MG63 (cell line): ENCODE data around the gene TTC16. TPM values are rescaled to one million over a fixed set of nuclear protein-coding genes. Genes with fewer than 3 reads are reported as not detected.
"Not testable (repeated sequence)": the region's sequence is repeated elsewhere in the genome, so short reads cannot be mapped to it uniquely, and the experiment has no call there.

Source experiments
- DNase-seq: peaks from one replicate; pipeline ENCODE4 v3.0.0-alpha.2; 2020
- H3K27me3 ChIP-seq: fragments of 250-450 bp; sonication (Bioruptor Pico); 2 replicates; pipeline ENCODE4 v1.5.1; 2020; ENCODE audit warnings: mild to moderate bottlenecking, moderate library complexity
- H3K36me3 ChIP-seq: fragments of 250-450 bp; sonication (Bioruptor Pico); 2 replicates; pipeline ENCODE4 v1.5.1; 2020; ENCODE audit warnings: mild to moderate bottlenecking, moderate library complexity
- H3K4me3 ChIP-seq: fragments of 250-450 bp; sonication (Bioruptor Pico); 2 replicates; pipeline ENCODE4 v1.5.1; 2020; ENCODE audit warnings: mild to moderate bottlenecking, moderate library complexity
- H3K9me3 ChIP-seq: fragments of 250-450 bp; sonication (Bioruptor Pico); 2 replicates; pipeline ENCODE4 v1.5.1; 2020; ENCODE audit warnings: mild to moderate bottlenecking, moderate library complexity
- total RNA-seq: library from RNA; depleted of rRNA; stranded (reverse); fragments of >200 nt; shearing (Covaris generic); gene quantifications from 2 replicates; pipeline ENCODE4 v1.2.3, GENCODE V29; 2014; ENCODE audit warnings: low replicate concordance

The TTC16 gene
- total RNA-seq, 1 experiment from 2014 or later: not detected

DNA sequence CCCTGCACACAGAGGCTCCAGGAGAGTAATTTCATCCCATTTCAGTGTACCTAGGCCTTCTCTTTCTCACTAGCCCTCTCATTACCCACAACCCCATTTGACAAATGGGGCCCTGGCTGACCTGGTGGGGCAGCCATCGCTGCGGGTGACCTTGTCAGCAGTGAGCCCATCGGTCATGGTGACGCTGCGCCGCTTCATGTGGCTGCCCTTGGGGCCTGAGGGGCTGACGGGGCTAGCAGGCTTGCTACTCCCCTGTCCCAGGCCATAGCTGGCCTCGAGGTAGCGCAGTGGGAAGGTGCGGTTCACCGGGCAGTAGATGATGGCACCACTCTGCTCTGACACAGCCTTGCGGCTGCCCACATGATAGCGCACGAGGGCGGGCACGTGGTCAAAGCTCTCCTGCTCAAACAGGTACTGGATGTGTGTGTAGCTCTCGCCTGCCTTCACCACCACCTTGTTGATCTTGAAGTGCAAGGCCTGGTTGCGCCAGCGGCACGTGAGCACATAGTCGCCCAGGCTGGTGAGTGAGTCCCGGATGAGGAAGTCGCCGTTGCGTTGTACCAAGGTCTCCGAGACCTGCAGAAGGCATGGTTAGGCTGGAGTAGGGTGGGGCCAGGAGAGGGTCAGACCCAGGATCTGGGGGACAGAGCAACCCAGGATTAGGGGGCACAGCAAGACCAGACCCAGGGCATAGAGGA, 33.4 kb downstream of the TTC16 start:
- Histone ChIP-seq H3K9me3 (no peaks in the 10 kb centered on the region), H3K36me3 (no peaks in the 10 kb centered on the region), H3K27me3 (peaks cover 6% of the 10 kb centered on the region), H3K4me3 (no peak overlapping the region)
- no peak for DNase-seq

GRCh38 chr9:127751269-127752054, 35.6 kb downstream of the TTC16 start:
- DNase-seq: no peak
- no peaks in the 10 kb centered on the region for H3K9me3 ChIP-seq
- H3K4me3 ChIP-seq: no peak overlapping the region
- H3K36me3 ChIP-seq: no peaks in the 10 kb centered on the region
- H3K27me3 ChIP-seq: peaks cover 11% of the 10 kb centered on the region

- DNase-seq: no peak
- peaks cover 11% of the 10 kb centered on the region for H3K27me3 ChIP-seq
- no peak overlapping the region for H3K4me3 ChIP-seq
- H3K9me3 ChIP-seq: no peaks in the 10 kb centered on the region
- no peaks in the 10 kb centered on the region for H3K36me3 ChIP-seq
Measured at GRCh38 chr9:127753148-127753547, 37.3 kb downstream of the TTC16 start.

- DNase-seq: no peak
- no peaks in the 10 kb centered on the region for H3K36me3 ChIP-seq
- peaks cover 11% of the 10 kb centered on the region for H3K27me3 ChIP-seq
- no peak overlapping the region for H3K4me3 ChIP-seq
- H3K9me3 ChIP-seq: no peaks in the 10 kb centered on the region
Measured at GRCh38 chr9:127753622-127754021, 37.7 kb downstream of the TTC16 start.

DNA sequence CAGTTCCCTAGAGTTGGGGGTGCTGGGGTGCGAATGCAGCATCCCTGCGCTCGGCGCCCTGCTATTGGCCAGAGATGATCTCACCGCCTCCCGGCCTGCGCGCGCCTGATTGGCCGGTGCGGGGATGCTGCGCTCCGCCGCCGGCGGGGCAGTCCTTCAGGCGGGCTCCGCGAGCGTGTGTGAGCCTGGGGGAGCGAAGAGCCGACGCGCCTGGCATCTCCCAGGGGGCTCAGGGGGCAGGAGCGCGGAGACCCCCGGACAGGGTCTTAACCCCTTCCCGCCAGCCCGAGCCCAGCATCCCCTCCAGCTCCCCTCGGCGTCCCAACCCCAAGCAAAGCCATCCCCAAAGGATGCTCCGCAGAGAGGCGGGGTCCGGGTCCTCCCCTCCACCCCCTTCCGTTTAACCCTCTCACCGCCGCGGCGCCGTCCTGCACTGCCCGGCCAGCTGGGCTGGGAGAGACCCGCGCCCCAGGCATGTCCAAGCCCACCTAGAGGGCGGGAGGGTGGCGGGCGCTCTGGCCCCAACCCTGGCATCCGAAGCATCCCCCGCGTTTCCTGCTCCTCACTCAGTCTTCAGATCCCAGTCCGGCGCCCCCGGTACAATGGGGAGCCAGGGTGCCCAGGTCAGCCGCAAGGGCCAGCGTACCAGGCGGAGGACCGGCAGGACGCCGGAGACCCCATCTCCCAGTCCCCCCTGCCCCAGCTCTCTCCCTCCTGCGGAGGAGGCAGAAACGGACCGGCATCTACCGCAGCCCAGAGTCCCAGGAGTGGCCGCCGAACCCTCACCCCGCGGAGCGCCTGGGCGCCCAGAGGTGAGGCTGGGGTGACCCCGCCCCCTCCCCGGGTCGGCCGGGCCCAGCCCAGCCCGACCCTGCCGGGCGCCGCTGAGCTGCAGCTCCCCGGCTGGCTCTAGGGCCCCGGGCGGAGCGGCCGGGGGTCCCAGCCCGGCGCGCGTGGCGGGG, 38.5 kb downstream of the TTC16 start:
- no peaks in the 10 kb centered on the region for H3K9me3 ChIP-seq

DNA sequence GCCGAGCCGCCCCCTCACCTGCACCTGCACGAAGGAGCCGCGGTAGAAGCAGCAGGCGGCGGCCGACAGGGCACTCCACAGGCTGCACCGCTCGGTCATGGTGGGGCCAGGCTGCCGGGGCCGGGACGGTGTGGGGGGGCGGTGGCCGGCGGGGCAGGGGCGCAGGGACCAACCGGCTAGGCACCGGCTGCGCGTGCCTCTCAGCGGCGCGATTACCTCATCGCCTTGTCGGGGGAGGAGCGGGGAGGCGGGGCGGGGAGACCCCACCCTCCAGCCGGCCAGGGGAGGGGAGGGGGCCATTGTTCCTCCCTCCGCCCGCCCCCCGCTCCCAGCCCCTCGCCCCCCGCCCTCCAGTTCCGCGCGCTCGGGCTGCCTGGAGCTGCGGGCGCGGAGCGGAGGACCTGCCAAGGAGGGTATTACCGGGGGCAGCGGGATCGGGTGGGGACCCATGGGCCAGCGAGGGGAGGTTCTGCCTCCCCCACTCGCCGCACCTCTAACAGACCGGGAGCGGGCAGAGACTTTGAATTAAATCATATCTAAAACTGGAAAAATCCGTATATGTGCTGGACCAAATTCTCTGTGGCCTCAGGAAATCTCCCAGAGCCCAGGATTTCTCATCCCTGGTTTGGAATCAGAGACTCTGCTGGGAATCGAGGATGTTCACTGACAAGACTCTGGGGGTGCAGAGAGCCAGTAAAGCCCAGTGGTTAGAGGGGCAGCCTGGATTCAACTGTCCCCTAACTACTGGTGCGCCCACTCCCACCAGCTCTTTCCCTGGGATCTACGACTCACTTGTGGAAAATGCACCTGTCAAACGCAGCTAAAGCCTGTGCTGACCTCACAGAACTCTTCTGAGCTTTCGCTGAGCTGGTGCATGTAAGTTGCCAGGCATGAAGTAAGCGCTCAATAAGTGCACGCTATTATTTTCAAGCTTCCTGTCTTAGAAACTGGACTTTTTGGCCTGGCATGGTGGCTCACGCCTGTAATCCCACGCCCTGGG, 39.5 kb downstream of the TTC16 start:
- Histone ChIP-seq H3K36me3 (no peaks in the 10 kb centered on the region), H3K4me3 (no peak overlapping the region), H3K9me3 (no peaks in the 10 kb centered on the region), H3K27me3 (peaks cover 11% of the 10 kb centered on the region)
- DNase-seq: no peak

More for the DNA sequence above, 38.5 kb downstream of the TTC16 start:
- DNase-seq: no peak
- H3K36me3 ChIP-seq: no peaks in the 10 kb centered on the region
- H3K4me3 ChIP-seq: no peak overlapping the region
- H3K27me3 ChIP-seq: peaks cover 11% of the 10 kb centered on the region

DNA sequence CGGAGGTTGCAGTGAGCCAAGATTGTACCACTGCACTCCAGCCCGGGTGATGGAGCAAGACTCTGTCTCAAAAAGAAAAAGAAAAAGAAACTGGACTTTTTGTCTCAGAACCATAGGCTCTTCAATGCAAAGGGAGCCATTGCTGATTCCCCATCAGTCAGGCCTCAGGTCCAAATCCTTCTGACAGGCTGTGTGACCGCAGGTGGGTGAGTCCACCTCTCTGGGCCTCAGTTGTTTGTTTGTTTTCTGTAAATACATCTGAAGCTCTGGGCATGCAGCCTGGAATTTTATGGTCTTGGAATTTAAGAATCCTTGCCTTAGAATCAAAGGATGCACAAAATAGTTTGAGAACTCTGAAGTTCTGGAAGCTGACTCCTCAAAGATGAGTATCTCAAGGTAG, 40.4 kb downstream of the TTC16 start:
- Histone ChIP-seq H3K27me3 (peaks cover 11% of the 10 kb centered on the region), H3K4me3 (no peak overlapping the region), H3K9me3 (no peaks in the 10 kb centered on the region), H3K36me3 (no peaks in the 10 kb centered on the region)
- DNase-seq: no peak

GRCh38 chr9:127756776-127757175, 40.9 kb downstream of the TTC16 start:
- H3K4me3 ChIP-seq, DNase-seq, H3K9me3 ChIP-seq, H3K36me3 ChIP-seq: not testable (repeated sequence)
- peaks cover 11% of the 10 kb centered on the region for H3K27me3 ChIP-seq

- Histone ChIP-seq H3K36me3 (no peaks in the 10 kb centered on the region), H3K9me3 (no peaks in the 10 kb centered on the region), H3K4me3 (no peak overlapping the region), H3K27me3 (peaks cover 9% of the 10 kb centered on the region)
- DNase-seq: no peak
Measured at GRCh38 chr9:127758843-127759242, 43.0 kb downstream of the TTC16 start.

DNA sequence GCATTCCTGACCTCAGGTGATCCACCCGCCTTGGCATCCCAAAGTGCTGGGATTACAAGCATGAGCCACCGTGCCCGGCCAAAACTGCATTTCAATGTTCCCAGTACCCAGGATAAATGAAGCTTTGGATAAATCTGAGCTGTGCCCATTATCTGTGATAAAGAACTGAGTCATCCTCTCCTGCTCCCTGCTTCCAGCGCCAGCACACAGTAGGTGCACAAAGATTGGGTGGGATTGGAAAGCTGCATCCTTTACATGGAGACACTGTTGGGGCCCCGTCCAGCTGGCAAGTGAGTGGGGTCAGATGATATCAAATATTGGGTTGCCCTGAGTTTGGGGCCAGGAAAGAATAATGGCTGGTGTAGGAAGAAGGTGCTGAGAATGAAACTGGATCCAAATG, 45.2 kb downstream of the TTC16 start:
- no peak for DNase-seq
- Histone ChIP-seq H3K4me3 (no peak overlapping the region), H3K9me3 (no peaks in the 10 kb centered on the region), H3K27me3 (no peaks in the 10 kb centered on the region; the same call in 1 of the 2 replicates), H3K36me3 (no peaks in the 10 kb centered on the region)

- no peaks in the 10 kb centered on the region for H3K9me3 ChIP-seq
- no peak for DNase-seq
- no peaks in the 10 kb centered on the region for H3K36me3 ChIP-seq
- H3K27me3 ChIP-seq: no peaks in the 10 kb centered on the region
- H3K4me3 ChIP-seq: no peak overlapping the region
Measured at GRCh38 chr9:127761491-127761956, 45.6 kb downstream of the TTC16 start.

DNA sequence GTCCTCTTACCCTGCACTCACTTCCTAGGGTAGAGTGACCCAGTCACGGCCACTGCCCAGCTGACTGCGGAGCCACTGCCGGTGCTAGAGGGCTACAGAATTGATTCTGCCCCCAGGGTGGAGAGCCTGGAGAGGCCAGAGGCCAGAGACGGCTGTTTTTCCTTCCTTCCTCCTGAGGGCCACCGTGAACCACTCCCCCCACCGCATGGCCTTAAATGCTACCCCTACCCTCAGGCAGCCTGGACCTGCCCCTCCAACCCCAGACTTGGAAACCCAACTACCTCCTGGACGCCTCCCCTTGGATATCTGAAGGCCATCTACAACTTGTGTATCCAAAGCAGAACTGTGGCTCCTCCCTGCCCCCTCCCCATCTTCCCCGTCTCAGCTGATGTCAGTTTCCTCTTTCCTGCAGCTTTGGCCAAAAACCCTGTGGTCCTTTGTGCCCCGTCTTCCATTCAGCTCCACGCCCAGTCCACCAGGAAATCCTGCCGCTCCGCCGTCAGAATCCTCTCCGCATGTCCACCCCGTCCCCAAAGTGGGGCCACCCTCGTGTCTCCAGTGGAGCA, 46.3 kb downstream of the TTC16 start:
- Histone ChIP-seq H3K27me3 (no peaks in the 10 kb centered on the region), H3K36me3 (no peaks in the 10 kb centered on the region), H3K9me3 (no peaks in the 10 kb centered on the region), H3K4me3 (no peak overlapping the region)
- no peak for DNase-seq

GRCh38 chr9:127763918-127764384, 48.1 kb downstream of the TTC16 start:
- H3K9me3 ChIP-seq: no peaks in the 10 kb centered on the region
- H3K4me3 ChIP-seq: no peak overlapping the region
- no peaks in the 10 kb centered on the region for H3K27me3 ChIP-seq
- H3K36me3 ChIP-seq: no peaks in the 10 kb centered on the region
- DNase-seq: no peak

GRCh38 chr9:127765418-127765817, 49.5 kb downstream of the TTC16 start:
- Histone ChIP-seq H3K36me3 (no peaks in the 10 kb centered on the region), H3K9me3 (no peaks in the 10 kb centered on the region), H3K27me3 (no peaks in the 10 kb centered on the region), H3K4me3 (no peak overlapping the region)
- DNase-seq: no peak

GRCh38 chr9:127767410-127767809, 51.5 kb downstream of the TTC16 start:
- Histone ChIP-seq H3K36me3 (no peaks in the 10 kb centered on the region), H3K4me3 (no peak overlapping the region), H3K27me3 (no peaks in the 10 kb centered on the region), H3K9me3 (no peaks in the 10 kb centered on the region)
- DNase-seq: no peak
